ENCODE results near the gene DGKQ. TPM values are rescaled to one million over a fixed set of nuclear protein-coding genes. Genes with fewer than 3 reads are reported as not detected.

The DGKQ gene
- total and polyA plus RNA-seq, 10 donors, result 6.3 to 26.3 (median 16.1) TPM

DNA sequence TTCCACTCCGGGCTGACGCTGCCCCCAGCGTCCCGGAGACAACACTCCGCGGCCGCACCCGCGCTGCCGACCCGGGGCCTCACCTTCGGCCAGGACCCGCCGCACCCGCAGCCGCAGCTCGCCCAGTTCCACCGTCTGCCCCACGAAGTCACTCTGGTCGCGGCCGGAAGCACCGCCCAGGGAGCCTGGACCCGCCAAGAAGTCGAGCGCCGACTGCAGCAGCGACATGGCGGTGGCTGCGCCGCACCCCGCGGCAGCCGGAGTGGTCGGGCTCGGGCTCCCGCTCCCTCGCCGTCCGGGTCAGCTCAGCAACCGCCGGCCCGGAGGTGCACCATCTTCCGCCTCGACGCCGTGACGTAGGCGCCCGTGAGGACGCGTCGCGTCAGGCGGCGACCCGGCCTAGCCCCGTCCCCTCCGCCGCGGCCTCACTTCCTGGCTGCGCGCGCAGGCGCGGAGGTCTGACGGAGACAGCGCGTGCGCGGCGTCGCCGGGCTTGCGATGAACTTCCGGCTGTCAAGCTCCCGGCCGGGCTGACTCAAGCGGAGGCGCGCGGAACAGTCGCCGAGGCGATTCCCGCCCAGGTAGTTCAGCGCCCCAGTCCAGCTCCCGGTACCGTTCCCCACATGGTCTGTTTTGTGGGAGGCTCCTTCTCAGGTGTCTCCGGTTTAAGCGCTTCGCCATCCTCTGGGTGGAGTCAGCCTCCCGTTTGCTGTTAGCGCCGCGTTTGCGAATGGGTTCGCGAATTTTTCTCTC lies 41.2 kb downstream of the DGKQ start, which contains the start of the genes GAK and TMEM175:
GAK (minus strand) TSS at position 357 of the 753 bp plus-strand sequence; CDS start at position 228, 129 bp downstream.
TMEM175 (plus strand) TSS at position 501 of the 753 bp plus-strand sequence. CDS start 15,280 bp downstream, outside the sequence.
- 0 to 1% (median 0%) methylated on average over 26 to 99 of the region's 99 CpGs for WGBS, 5 donors
- peak; percentile 96 to 98 (median 96) for TF ChIP-seq POLR2AphosphoS5 (IDR thresholded peaks at IDR 0.05)
- peak in 6 of 11 experiments; percentile 24 to 56 (median 41) for TF ChIP-seq CTCF (IDR thresholded peaks at IDR 0.05 in 8 of 11, conservative IDR thresholded peaks at IDR 0.05 in 3 of 11)
- peak in 2 of 3 donors; percentile 62 to 67 for TF ChIP-seq POLR2A (IDR thresholded peaks at IDR 0.05)
- Histone ChIP-seq H3K36me3 (peaks cover 0 to 14% (median 0%) of the 10 kb centered on the region in 6 donors), H3K4me3 (peak within 1 kb of the TSS; percentile 75 to 99 (median 92)), H3K9me3 (no peaks in the 10 kb centered on the region), H3K4me1 (peaks cover 40 to 89% (median 81%) of the 10 kb centered on the region in 6 donors), H3K27ac (peak within 1 kb of the TSS; percentile 84 to 98 (median 94)), H3K27me3 (replicated peaks in 1 of 7) (no peaks in the 10 kb centered on the region)
- peak; percentile 99 for DNase-seq
- intact Hi-C loops (cut with DNase I; ENCODE audit: low total_unique reads), result loop anchor here (5.0 kb wide), 1 partner anchor 40 kb away; the partner anchor contains the start of gene DGKQ

GRCh38 chr4:931194-931959 lies 42.0 kb downstream of the DGKQ start:
- DNase-seq, result no peak
- Histone ChIP-seq H3K4me1 (peaks cover 34 to 84% (median 77%) of the 10 kb centered on the region in 6 donors), H3K36me3 (peaks cover 0 to 16% (median 0%) of the 10 kb centered on the region in 6 donors), H3K27me3 (replicated peaks in 1 of 7) (no peaks in the 10 kb centered on the region), H3K4me3 (peak overlapping the region; percentile 75 to 99 (median 92)), H3K9me3 (no peaks in the 10 kb centered on the region), H3K27ac (peak overlapping the region; percentile 84 to 98 (median 94))
- intact Hi-C loops (cut with DNase I; ENCODE audit: low total_unique reads), result loop anchor here (5.0 kb wide), 1 partner anchor 41 kb away; the partner anchor contains the start of gene DGKQ
- TF ChIP-seq POLR2AphosphoS5 (IDR thresholded peaks at IDR 0.05) (no peak), CTCF (IDR thresholded peaks at IDR 0.05 in 8 of 11, conservative IDR thresholded peaks at IDR 0.05 in 3 of 11) (no peak), POLR2A (IDR thresholded peaks at IDR 0.05) (no peak)
- WGBS, 5 donors, result 1 to 6% (median 4%) methylated on average over 21 to 31 of the region's 31 CpGs

DNA sequence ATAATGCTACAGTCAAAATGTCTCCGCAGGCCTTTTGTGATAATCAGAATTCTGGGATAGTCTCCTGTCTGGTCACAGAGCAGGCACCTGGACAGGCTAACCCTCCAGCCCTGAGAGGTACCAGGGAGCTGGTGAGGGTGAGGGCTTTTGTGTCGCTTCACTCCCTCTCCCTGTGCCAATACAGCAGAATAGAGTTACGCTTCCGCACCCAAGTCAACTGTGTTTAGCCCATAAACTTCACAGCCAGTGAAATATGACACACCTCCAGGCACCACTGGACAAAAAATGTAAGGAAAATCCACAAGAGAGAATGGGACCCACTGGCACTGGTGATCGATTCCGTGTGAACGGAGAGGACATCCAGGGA lies 42.6 kb downstream of the DGKQ start:
- TF ChIP-seq CTCF (IDR thresholded peaks at IDR 0.05 in 8 of 11, conservative IDR thresholded peaks at IDR 0.05 in 3 of 11), result no peak
- 67 to 73% (median 69%) methylated on average over 7 of the region's 7 CpGs for WGBS, 5 donors
- H3K4me3 ChIP-seq, result peak overlapping the region; percentile 9 to 99 (median 91)
- H3K4me1 ChIP-seq, result peaks cover 34 to 84% (median 79%) of the 10 kb centered on the region in 6 donors
- H3K36me3 ChIP-seq, result peaks cover 0 to 22% (median 0%) of the 10 kb centered on the region in 6 donors
- DNase-seq, result peak; percentile 32
- no peaks in the 10 kb centered on the region for H3K27me3 ChIP-seq (replicated peaks in 1 of 7)
- H3K27ac ChIP-seq, result peak overlapping the region; percentile 29 to 98 (median 94)
- H3K9me3 ChIP-seq, result no peaks in the 10 kb centered on the region
- intact Hi-C loops (cut with DNase I; ENCODE audit: low total_unique reads), result loop anchor here (5.0 kb wide), 1 partner anchor 41 kb away; the partner anchor contains the start of gene DGKQ

Measured in spleen (tissue), 11 donors.